ENCODE results near the gene COL12A1. TPM values are rescaled to one million over a fixed set of nuclear protein-coding genes. Genes with fewer than 3 reads are reported as not detected.

Gene COL12A1
- total RNA-seq, 2 experiments from 2014 or later = not detected

GRCh38 chr6:75210885-75211739 lies 5.3 kb upstream of the COL12A1 start:
- TF ChIP-seq CTCF (conservative IDR thresholded peaks at IDR 0.05; ENCODE audit: low read length) = peak; percentile 94
- no peak for TF ChIP-seq EZH2phosphoT487 (IDR thresholded peaks at IDR 0.05; ENCODE audit: borderline replicate concordance, low read depth, low read length)
- Histone ChIP-seq H3K4me2 (ENCODE audit: low read length) (peak overlapping the region; percentile 40), H3K36me3 (ENCODE audit: insufficient read depth, low read length) (no peaks in the 10 kb centered on the region), H3K79me2 (ENCODE audit: insufficient read depth, low read depth, low read length) (no peaks in the 10 kb centered on the region), H3K9me2 (ENCODE audit: insufficient read depth, low read length) (no peaks in the 10 kb centered on the region), H4K20me1 (ENCODE audit: insufficient read depth, low read length) (no peaks in the 10 kb centered on the region), H3K4me3 (ENCODE audit: low read depth, low read length, poor library complexity, severe bottlenecking) (no peak overlapping the region), H3K27ac (ENCODE audit: low read depth, low read length, poor library complexity, severe bottlenecking) (no peak overlapping the region), H3K9me3 (ENCODE audit: low read length) (no peaks in the 10 kb centered on the region), H3K4me1 (ENCODE audit: insufficient read depth, low read length, poor library complexity, severe bottlenecking) (no peaks in the 10 kb centered on the region), H2AFZ (ENCODE audit: low read length) (peak overlapping the region; percentile 23; the same call in 1 of the 2 replicates)
- ChIA-PET CTCF (ENCODE audit: unreplicated experiment) (no interaction called here), POLR2A (interaction anchor here (0.6 to 1.4 kb wide), 4 partner anchors 8 to 1579 kb away, joined by 3 to 7 read pairs (median 4); no protein-coding TSS in a partner anchor)
- intact Hi-C loops (cut with micrococcal nuclease; ENCODE audit: unreplicated experiment) = no loop called here
- BruUV-seq (replicated peaks) = no TSS peak
- DNase-seq (ENCODE audit: low spot score) = peak; percentile 79

GRCh38 chr6:75209184-75209723 lies 3.4 kb upstream of the COL12A1 start:
- intact Hi-C loops (cut with micrococcal nuclease; ENCODE audit: unreplicated experiment) = loop anchor here (2.0 to 5.0 kb wide), 4 partner anchors 1117 to 1472 kb away; no protein-coding TSS in a partner anchor
- no peaks in the 10 kb centered on the region for H3K9me2 ChIP-seq (ENCODE audit: insufficient read depth, low read length)
- CTCF ChIA-PET (ENCODE audit: unreplicated experiment) = interaction anchor here (0.8 to 1.3 kb wide), 4 partner anchors 379 to 1470 kb away, joined by 3 to 4 read pairs (median 3); no protein-coding TSS in a partner anchor
- no peak overlapping the region for H3K27ac ChIP-seq (ENCODE audit: low read depth, low read length, poor library complexity, severe bottlenecking)
- no TSS peak for BruUV-seq (replicated peaks)
- H3K4me2 ChIP-seq (ENCODE audit: low read length) = no peak overlapping the region
- TF ChIP-seq CTCF (conservative IDR thresholded peaks at IDR 0.05; ENCODE audit: low read length) (peak; percentile 44; the same call in 1 of the 2 replicates), EZH2phosphoT487 (IDR thresholded peaks at IDR 0.05; ENCODE audit: borderline replicate concordance, low read depth, low read length) (no peak)
- no peak for DNase-seq (ENCODE audit: low spot score)
- no peaks in the 10 kb centered on the region for H3K36me3 ChIP-seq (ENCODE audit: insufficient read depth, low read length)
- H3K9me3 ChIP-seq (ENCODE audit: low read length) = no peaks in the 10 kb centered on the region
- H3K4me1 ChIP-seq (ENCODE audit: insufficient read depth, low read length, poor library complexity, severe bottlenecking) = no peaks in the 10 kb centered on the region
- no peaks in the 10 kb centered on the region for H3K79me2 ChIP-seq (ENCODE audit: insufficient read depth, low read depth, low read length)
- no peaks in the 10 kb centered on the region for H4K20me1 ChIP-seq (ENCODE audit: insufficient read depth, low read length)
- H2AFZ ChIP-seq (ENCODE audit: low read length) = peak overlapping the region; percentile 23; the same call in 1 of the 2 replicates
- no peak overlapping the region for H3K4me3 ChIP-seq (ENCODE audit: low read depth, low read length, poor library complexity, severe bottlenecking)
- POLR2A ChIA-PET = interaction anchor here (0.6 kb wide), 2 partner anchors 1217 to 1265 kb away, joined by 3 read pairs; no protein-coding TSS in a partner anchor
